Central memory CD8-positive, alpha-beta T cell (primary cell): ENCODE measurements around the gene GUCY1A1.
A peak's percentile ranks its signal among the peaks of the same experiment; 100 is the strongest.

Experiments
- ATAC-seq: fragments of 150-1000 bp; cut with Tn5 transposase; replicated peaks from 2 replicates; pipeline ENCODE4 v1.10.0; 2022; ENCODE audit warnings: mild to moderate bottlenecking, moderate FRiP score, moderate number of reproducible peaks; ENCODE audit not compliant: poor library complexity, severe bottlenecking; ENCODE audit errors: extremely low read depth
- DNase-seq, 2 donors: peaks; one replicate each; pipeline ENCODE4 v3.0.0; 2021; ENCODE audit warnings: low spot score in 2 of 2
- H3K27ac Mint-ChIP-seq: one replicate; pipeline ENCODE4 v1.8.0; 2022; ENCODE audit warnings: low read depth, mild to moderate bottlenecking, moderate library complexity, mixed read lengths
- H3K27me3 Mint-ChIP-seq: one replicate; pipeline ENCODE4 v1.8.0; 2022; ENCODE audit warnings: mixed read lengths
- H3K36me3 Mint-ChIP-seq: one replicate; pipeline ENCODE4 v1.8.0; 2022; ENCODE audit warnings: mild to moderate bottlenecking, moderate library complexity, mixed read lengths; ENCODE audit not compliant: insufficient read depth
- H3K4me1 Mint-ChIP-seq: one replicate; pipeline ENCODE4 v1.8.0; 2022; ENCODE audit warnings: mixed read lengths
- H3K4me3 Mint-ChIP-seq: one replicate; pipeline ENCODE4 v1.8.0; 2022; ENCODE audit warnings: mild to moderate bottlenecking, moderate library complexity, mixed read lengths
- H3K9me3 Mint-ChIP-seq: one replicate; pipeline ENCODE4 v1.8.0; 2022; ENCODE audit warnings: mixed read lengths

GUCY1A1 gene

GRCh38 chr4:155667568-155668511, 1.2 kb downstream of the GUCY1A1 start:
- peaks cover 6% of the 10 kb centered on the region for H3K9me3 Mint-ChIP-seq
- no peak overlapping the region for H3K27ac Mint-ChIP-seq
- peak; percentile 13 for ATAC-seq
- no peak for DNase-seq
- H3K27me3 Mint-ChIP-seq, result peaks cover 55% of the 10 kb centered on the region
- H3K4me1 Mint-ChIP-seq, result peaks cover 6% of the 10 kb centered on the region
- no peaks in the 10 kb centered on the region for H3K36me3 Mint-ChIP-seq
- peak overlapping the region; percentile 66 for H3K4me3 Mint-ChIP-seq

GRCh38 chr4:155668707-155669220, 2.1 kb downstream of the GUCY1A1 start:
- ATAC-seq (no peak), DNase-seq (no peak)
- Mint-ChIP-seq H3K4me3 (no peak overlapping the region), H3K27me3 (peaks cover 45% of the 10 kb centered on the region), H3K4me1 (peaks cover 6% of the 10 kb centered on the region), H3K36me3 (no peaks in the 10 kb centered on the region), H3K27ac (no peak overlapping the region), H3K9me3 (peaks cover 13% of the 10 kb centered on the region)

DNA sequence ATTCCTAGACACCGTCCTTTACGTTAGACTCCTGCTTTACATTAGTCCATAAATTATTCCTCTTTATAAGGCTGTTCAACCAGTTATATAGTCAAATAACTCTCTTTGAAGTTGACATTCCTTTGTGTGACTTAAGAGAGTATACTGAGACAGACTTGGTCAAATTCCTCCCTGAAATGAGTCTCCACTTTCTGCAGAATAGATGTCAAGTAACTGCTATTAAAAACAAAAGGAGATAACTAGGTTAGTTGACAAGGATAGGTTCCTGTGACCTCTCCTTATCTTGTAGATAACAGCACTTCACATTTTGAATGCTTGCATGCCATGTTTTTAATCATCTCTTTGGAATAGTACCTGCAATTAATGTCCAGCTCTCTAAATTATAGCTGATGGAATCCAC, 5.7 kb downstream of the GUCY1A1 start:
- DNase-seq (no peak), ATAC-seq (no peak)
- Mint-ChIP-seq H3K27me3 (peaks cover 24% of the 10 kb centered on the region), H3K4me1 (no peaks in the 10 kb centered on the region), H3K27ac (no peak overlapping the region), H3K36me3 (no peaks in the 10 kb centered on the region), H3K9me3 (peaks cover 13% of the 10 kb centered on the region), H3K4me3 (no peak overlapping the region)

DNA sequence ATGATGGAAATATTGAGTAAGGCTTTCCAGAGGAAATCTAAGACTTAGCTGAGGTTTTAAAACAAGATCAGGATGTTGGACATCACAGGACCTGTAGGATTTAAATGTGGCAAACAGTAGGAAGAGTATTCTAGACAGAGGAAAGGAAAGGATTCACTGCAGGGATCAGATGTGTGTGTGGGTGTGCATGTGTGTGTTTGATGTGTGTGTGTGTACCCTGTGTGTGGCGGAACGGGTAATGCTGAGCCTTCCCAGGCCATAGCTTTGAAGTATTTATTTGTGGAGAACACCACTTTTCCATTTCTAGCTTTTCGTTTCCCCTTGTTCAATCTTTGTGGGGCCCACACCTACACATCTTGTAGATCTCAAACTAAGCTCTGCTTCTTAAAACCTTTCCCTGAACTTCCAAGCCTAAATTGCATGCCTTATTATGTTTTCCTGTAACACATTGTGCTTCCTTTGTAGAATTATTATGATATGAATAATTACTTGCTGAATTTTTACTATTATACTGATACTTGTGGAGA, 6.9 kb downstream of the GUCY1A1 start:
- no peaks in the 10 kb centered on the region for H3K36me3 Mint-ChIP-seq
- no peak overlapping the region for H3K4me3 Mint-ChIP-seq
- H3K4me1 Mint-ChIP-seq, result no peaks in the 10 kb centered on the region
- ATAC-seq (no peak), DNase-seq (no peak)
- H3K27ac Mint-ChIP-seq, result no peak overlapping the region
- peaks cover 13% of the 10 kb centered on the region for H3K9me3 Mint-ChIP-seq
- H3K27me3 Mint-ChIP-seq, result peaks cover 24% of the 10 kb centered on the region

DNA sequence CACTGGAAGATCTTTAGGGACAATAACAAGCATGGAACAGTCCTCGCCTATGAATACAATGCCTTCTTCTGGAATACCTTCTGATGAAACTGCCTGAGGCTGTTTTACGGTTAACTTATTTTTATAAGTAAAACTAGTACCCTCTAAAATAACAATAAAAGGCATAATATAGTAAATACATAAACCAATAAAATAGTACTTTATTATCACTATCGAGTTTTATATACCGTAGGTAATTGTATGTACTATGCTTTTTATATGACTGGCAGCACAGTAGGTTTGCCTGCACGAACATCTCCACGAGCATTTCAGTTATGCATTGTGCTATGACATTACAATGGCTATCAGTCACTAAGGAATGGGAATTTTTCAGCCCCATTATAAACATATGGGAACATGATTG, 8.0 kb downstream of the GUCY1A1 start:
- no peaks in the 10 kb centered on the region for H3K36me3 Mint-ChIP-seq
- H3K27ac Mint-ChIP-seq, result no peak overlapping the region
- no peak overlapping the region for H3K4me3 Mint-ChIP-seq
- no peaks in the 10 kb centered on the region for H3K4me1 Mint-ChIP-seq
- ATAC-seq (no peak), DNase-seq (no peak)
- peaks cover 13% of the 10 kb centered on the region for H3K9me3 Mint-ChIP-seq
- H3K27me3 Mint-ChIP-seq, result peaks cover 24% of the 10 kb centered on the region

DNA sequence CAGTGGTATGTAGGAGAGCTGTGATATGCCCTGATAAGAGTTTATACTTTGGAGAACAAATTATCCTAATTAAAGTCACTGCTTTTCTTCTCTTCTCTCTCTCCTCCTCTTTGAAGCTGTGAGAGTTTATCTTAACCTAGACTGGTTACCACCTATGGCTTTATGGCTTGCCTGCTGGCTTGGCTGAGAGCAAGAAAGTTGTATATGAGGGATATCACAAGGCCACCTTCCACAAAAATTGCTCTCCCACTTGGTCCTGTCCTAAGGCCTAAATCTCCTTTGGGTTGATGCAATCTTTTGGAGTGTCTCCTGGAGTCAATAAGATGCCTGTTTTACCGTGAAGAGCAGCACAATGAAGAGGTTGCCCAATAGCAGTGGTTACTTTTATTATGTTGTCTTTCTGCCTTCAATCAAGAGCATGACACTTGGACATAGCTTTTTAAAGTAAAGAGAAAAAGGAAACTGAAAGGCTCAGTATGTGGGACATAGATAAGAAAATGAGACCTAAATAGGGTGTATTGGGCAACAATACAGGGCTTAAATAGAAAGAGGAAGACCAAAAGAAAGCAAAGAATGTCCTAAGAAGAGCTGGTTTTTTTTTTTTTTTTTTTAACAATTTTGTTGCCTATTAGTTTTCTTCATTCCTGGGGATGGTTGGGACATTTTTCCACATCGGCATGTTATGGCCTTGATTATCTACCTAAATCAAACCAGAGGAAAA, 9.2 kb downstream of the GUCY1A1 start:
- DNase-seq (no peak), ATAC-seq (no peak)
- no peaks in the 10 kb centered on the region for H3K4me1 Mint-ChIP-seq
- H3K36me3 Mint-ChIP-seq, result no peaks in the 10 kb centered on the region
- H3K4me3 Mint-ChIP-seq, result no peak overlapping the region
- no peak overlapping the region for H3K27ac Mint-ChIP-seq
- H3K27me3 Mint-ChIP-seq, result peaks cover 15% of the 10 kb centered on the region
- peaks cover 13% of the 10 kb centered on the region for H3K9me3 Mint-ChIP-seq

GRCh38 chr4:155676430-155676825, 9.8 kb downstream of the GUCY1A1 start:
- DNase-seq (no peak), ATAC-seq (no peak)
- Mint-ChIP-seq H3K4me1 (no peaks in the 10 kb centered on the region), H3K27ac (no peak overlapping the region), H3K9me3 (peaks cover 7% of the 10 kb centered on the region), H3K4me3 (no peak overlapping the region), H3K27me3 (peaks cover 9% of the 10 kb centered on the region), H3K36me3 (no peaks in the 10 kb centered on the region)

DNA sequence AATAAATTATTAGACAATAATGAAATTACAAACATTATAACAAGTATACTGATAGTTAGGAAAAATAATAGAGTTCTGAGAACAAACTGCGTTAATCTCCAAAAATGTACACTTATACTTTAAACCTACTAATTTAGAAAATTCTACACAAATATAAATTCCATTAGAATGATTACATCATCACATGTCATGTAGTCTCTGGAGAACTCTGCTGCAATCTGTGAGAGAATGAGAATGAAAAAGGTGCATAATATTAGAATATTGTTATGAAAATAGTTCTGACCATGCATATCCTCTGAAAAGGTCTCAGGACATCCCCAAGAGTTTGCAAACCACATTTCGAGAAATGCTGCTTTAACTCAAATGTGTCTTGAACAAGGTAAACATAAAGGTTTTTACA, 11.4 kb downstream of the GUCY1A1 start:
- Mint-ChIP-seq H3K4me1 (no peaks in the 10 kb centered on the region), H3K36me3 (no peaks in the 10 kb centered on the region), H3K27me3 (no peaks in the 10 kb centered on the region), H3K9me3 (peaks cover 6% of the 10 kb centered on the region), H3K4me3 (no peak overlapping the region), H3K27ac (no peak overlapping the region)
- ATAC-seq (no peak), DNase-seq (no peak)

DNA sequence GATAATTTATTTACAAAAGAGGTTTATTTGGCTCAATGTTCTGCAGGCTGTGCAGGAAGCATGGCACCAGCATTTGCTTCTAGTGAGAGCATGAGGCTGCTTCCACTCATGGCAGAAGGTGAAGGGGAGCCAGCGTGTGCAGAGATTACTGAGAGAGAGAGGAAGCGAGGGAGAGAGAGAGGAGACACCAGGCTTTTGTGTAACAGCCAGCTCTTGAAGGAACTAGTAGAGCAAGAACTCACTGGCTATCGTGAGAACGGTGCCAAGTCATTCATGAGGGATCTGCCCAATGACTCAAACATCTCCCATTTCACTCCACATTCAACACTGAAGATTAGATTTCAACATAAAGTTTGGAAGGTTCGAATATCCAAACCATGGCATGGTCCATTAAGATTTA, 12.7 kb downstream of the GUCY1A1 start:
- Mint-ChIP-seq H3K9me3 (no peaks in the 10 kb centered on the region), H3K27ac (no peak overlapping the region), H3K36me3 (no peaks in the 10 kb centered on the region), H3K4me3 (no peak overlapping the region), H3K27me3 (no peaks in the 10 kb centered on the region), H3K4me1 (no peaks in the 10 kb centered on the region)
- DNase-seq, result no peak
- no peak for ATAC-seq

GRCh38 chr4:155681886-155682285, 15.2 kb downstream of the GUCY1A1 start:
- Mint-ChIP-seq H3K4me3 (no peak overlapping the region), H3K36me3 (no peaks in the 10 kb centered on the region), H3K27me3 (no peaks in the 10 kb centered on the region), H3K9me3 (no peaks in the 10 kb centered on the region), H3K4me1 (no peaks in the 10 kb centered on the region), H3K27ac (no peak overlapping the region)
- ATAC-seq (no peak), DNase-seq (no peak)

- no peaks in the 10 kb centered on the region for H3K27me3 Mint-ChIP-seq
- H3K9me3 Mint-ChIP-seq, result no peaks in the 10 kb centered on the region
- no peaks in the 10 kb centered on the region for H3K4me1 Mint-ChIP-seq
- no peak for DNase-seq
- no peak overlapping the region for H3K4me3 Mint-ChIP-seq
- ATAC-seq, result no peak
- H3K27ac Mint-ChIP-seq, result no peak overlapping the region
- H3K36me3 Mint-ChIP-seq, result no peaks in the 10 kb centered on the region
Measured at GRCh38 chr4:155684423-155684822, 17.8 kb downstream of the GUCY1A1 start.

DNA sequence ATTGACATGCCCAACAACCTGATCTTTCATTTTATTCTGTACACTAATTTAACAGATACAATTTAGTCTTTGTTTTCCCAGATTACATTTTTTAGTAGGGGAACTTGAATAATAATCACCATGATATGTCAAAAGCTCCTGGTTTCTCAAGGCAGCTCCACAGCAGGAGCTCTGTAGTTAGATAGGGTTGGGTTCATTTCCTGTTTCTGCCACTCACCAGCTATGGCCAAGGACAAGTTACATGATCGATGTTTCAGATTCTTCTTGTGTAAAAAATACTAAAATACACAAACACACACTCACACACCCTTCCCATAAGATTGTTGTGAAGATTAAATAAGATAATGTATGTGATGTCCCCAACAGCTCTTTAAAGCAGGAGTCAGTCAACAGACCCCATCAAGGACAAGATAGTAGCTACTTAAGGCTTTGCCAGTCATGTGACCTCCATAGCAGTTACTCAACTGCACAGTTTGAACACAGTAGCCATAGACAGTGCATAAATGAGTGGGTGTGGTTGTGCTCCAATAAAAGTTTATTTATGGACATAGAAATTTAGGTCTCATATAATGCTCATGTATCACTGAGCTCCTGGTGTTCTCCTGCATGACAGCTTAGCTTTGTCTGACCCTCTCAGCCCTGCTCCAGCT, 18.4 kb downstream of the GUCY1A1 start:
- no peaks in the 10 kb centered on the region for H3K9me3 Mint-ChIP-seq
- H3K27ac Mint-ChIP-seq, result no peak overlapping the region
- no peak for DNase-seq

More for the DNA sequence above, 18.4 kb downstream of the GUCY1A1 start:
- Mint-ChIP-seq H3K27me3 (no peaks in the 10 kb centered on the region), H3K4me3 (no peak overlapping the region), H3K36me3 (no peaks in the 10 kb centered on the region), H3K4me1 (no peaks in the 10 kb centered on the region)
- no peak for ATAC-seq
